CD4-positive, alpha-beta T cell (primary cell): ENCODE results near the gene LLGL2. TPM values are rescaled to one million over a fixed set of nuclear protein-coding genes. Genes with fewer than 3 reads are reported as not detected.

Experiments used
- ATAC-seq: fragments of 200-7000 bp; cut with Tn5 transposase; one replicate; pipeline ENCODE4 v1.10.0; 2022; ENCODE audit warnings: mild to moderate bottlenecking; ENCODE audit not compliant: poor library complexity
- CTCF ChIA-PET: fragments of 350-600 bp; sonication (Branson Sonifier 250); formaldehyde crosslinking; loops from one replicate; lab custom pipeline; 2021; ENCODE audit warnings: antibody characterized with exemption, inconsistent platforms; lab: Charles Lee
- POLR2A ChIA-PET: fragments of 350-600 bp; sonication (Branson Sonifier 250); formaldehyde crosslinking; loops from one replicate; lab custom pipeline; 2021; ENCODE audit warnings: antibody characterized with exemption, inconsistent platforms; lab: Charles Lee
- DNase-seq, 14 experiments: peaks; one replicate each; pipeline ENCODE4 v3.0.0-alpha.2; 2013 to 2020; ENCODE audit warnings: mixed read lengths in 2 of 14
- H3K27ac ChIP-seq, 2 donors: one replicate each; pipeline versions ENCODE4 v1.5.1 to v1.7.0; 2013; ENCODE audit warnings: low read length in 2 of 2, low read depth in 1 of 2, mild to moderate bottlenecking in 1 of 2
- H3K27me3 ChIP-seq, 2 experiments: 1 replicate in 1 of 2; 2 replicates in 1 of 2; pipeline versions ENCODE4 v1.6.1 to v1.7.0; 2013; ENCODE audit warnings: low read length in 2 of 2, control low read depth in 1 of 2, mild to moderate bottlenecking in 1 of 2, moderate library complexity in 1 of 2; ENCODE audit not compliant: insufficient read depth in 2 of 2, control insufficient read depth in 1 of 2
- H3K36me3 ChIP-seq: one replicate; pipeline ENCODE4 v1.6.1; 2013; ENCODE audit warnings: low read length, control low read depth; ENCODE audit not compliant: insufficient read depth
- H3K4me1 ChIP-seq: one replicate; pipeline ENCODE4 v1.6.1; 2013; ENCODE audit warnings: low read length, control low read depth; ENCODE audit not compliant: insufficient read depth
- H3K4me3 ChIP-seq: one replicate; pipeline ENCODE4 v1.5.1; 2013; ENCODE audit warnings: mild to moderate bottlenecking, low read length, moderate library complexity
- H3K9me3 ChIP-seq, 2 experiments: 1 replicate in 1 of 2; 2 replicates in 1 of 2; pipeline versions ENCODE4 v1.6.1 to v1.7.0; 2013; ENCODE audit warnings: low read length in 2 of 2, mild to moderate bottlenecking in 2 of 2, control low read depth in 1 of 2, moderate library complexity in 1 of 2; ENCODE audit not compliant: control insufficient read depth in 1 of 2, insufficient read depth in 1 of 2
- H3K27ac Mint-ChIP-seq: one replicate; pipeline ENCODE4 v1.8.0; 2020; ENCODE audit warnings: mixed read lengths
- H3K27me3 Mint-ChIP-seq: one replicate; pipeline ENCODE4 v1.8.0; 2021; ENCODE audit warnings: mixed read lengths
- H3K36me3 Mint-ChIP-seq: one replicate; pipeline ENCODE4 v1.8.0; 2021; ENCODE audit warnings: low read depth, mixed read lengths
- H3K4me1 Mint-ChIP-seq: one replicate; pipeline ENCODE4 v1.8.0; 2021; ENCODE audit warnings: low read depth, mixed read lengths
- H3K4me3 Mint-ChIP-seq: one replicate; pipeline ENCODE4 v1.8.0; 2020; ENCODE audit warnings: mild to moderate bottlenecking, mixed read lengths
- H3K9me3 Mint-ChIP-seq: one replicate; pipeline ENCODE4 v1.8.0; 2020; ENCODE audit warnings: mixed read lengths
- intact Hi-C, 2 experiments: fragments of 100-400 bp; cut with DNase I in 1 of 2; cut with micrococcal nuclease in 1 of 2; formaldehyde crosslinking; loops; one replicate each; pipeline versions ENCODE4 v1.15.1 to v1.9.0; 2023 to 2025; cut with DNase I, micrococcal nuclease
- total RNA-seq, 174 experiments: library from RNA in 2 of 174; stranded (reverse) in 2 of 174; gene quantifications; one replicate each; pipeline ENCODE4 v1.2.3 and lab custom pipeline; 2021 to 2026
- TF ChIP-seq, protein P1 (sequence below): fragments of 200-600 bp; IDR thresholded peaks from one replicate; pipeline ENCODE4 v1.8.0; 2022; ENCODE audit warnings: antibody characterized with exemption, mild to moderate bottlenecking

Gene LLGL2
- total RNA-seq, 2 experiments from 2014 or later, result 31.2 to 34.2 TPM

DNA sequence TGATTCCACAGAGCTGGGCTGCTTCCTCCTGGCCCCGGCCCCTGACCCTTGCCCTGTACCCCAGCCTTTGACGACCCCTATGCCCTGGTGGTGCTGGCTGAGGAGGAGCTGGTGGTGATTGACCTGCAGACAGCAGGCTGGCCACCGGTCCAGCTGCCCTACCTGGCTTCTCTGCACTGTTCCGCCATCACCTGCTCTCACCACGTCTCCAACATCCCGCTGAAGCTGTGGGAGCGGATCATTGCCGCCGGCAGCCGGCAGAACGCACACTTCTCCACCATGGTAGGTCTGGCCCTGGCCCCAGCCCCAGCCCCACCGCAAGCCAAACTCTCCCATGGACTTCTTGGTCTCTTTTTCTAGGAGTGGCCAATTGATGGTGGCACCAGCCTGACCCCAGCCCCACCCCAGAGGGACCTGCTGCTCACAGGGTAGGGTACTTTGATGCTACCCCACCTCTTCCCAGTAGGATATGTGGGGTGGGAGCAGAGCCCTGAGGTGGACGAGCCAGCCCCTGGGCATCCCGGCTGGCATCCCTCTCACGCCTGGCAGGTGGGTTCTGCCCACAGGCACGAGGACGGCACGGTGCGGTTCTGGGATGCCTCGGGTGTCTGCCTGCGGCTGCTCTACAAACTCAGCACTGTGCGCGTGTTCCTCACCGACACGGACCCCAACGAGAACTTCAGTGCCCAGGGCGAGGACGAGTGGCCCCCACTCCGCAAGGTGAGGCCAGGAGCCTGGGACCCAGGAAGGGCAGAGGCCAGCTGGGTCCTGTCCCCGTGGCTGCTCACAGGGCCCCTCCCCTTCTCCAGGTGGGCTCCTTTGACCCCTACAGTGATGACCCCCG lies 43.1 kb downstream of the LLGL2 start:
- CTCF ChIA-PET, result no interaction called here
- POLR2A ChIA-PET, result no interaction called here
- intact Hi-C loops, result no loop called here

DNA sequence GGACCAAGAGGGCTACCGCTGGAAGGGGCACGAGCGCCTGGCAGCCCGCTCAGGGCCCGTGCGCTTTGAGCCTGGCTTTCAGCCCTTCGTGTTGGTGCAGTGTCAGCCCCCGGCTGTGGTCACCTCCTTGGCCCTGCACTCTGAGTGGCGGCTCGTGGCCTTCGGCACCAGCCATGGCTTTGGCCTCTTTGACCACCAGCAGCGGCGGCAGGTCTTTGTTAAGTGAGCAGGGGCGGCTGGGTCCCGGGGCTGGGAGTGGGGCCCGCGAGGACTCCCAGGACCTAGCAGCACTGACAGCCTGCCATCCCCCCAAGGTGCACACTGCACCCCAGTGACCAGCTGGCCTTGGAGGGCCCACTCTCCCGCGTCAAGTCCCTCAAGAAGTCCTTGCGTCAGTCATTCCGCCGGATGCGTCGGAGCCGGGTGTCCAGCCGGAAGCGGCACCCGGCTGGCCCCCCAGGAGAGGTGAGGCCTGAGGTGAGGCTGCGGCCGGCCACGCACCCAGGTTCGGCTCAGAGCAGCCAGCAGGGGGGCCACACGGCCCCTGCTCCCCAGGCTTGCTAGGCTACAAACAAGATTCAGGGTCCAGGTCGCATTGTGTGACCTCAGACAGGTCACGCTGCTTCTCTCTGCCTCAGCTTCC lies 44.7 kb downstream of the LLGL2 start:
- H3K4me3 Mint-ChIP-seq, result no peak overlapping the region
- POLR2A ChIA-PET, result no interaction called here

More for the DNA sequence above, 43.1 kb downstream of the LLGL2 start:
- TF ChIP-seq, protein P1, sequence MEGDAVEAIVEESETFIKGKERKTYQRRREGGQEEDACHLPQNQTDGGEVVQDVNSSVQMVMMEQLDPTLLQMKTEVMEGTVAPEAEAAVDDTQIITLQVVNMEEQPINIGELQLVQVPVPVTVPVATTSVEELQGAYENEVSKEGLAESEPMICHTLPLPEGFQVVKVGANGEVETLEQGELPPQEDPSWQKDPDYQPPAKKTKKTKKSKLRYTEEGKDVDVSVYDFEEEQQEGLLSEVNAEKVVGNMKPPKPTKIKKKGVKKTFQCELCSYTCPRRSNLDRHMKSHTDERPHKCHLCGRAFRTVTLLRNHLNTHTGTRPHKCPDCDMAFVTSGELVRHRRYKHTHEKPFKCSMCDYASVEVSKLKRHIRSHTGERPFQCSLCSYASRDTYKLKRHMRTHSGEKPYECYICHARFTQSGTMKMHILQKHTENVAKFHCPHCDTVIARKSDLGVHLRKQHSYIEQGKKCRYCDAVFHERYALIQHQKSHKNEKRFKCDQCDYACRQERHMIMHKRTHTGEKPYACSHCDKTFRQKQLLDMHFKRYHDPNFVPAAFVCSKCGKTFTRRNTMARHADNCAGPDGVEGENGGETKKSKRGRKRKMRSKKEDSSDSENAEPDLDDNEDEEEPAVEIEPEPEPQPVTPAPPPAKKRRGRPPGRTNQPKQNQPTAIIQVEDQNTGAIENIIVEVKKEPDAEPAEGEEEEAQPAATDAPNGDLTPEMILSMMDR, result no peak
- Mint-ChIP-seq H3K27ac (no peak overlapping the region), H3K4me3 (no peak overlapping the region), H3K27me3 (no peaks in the 10 kb centered on the region), H3K4me1 (no peaks in the 10 kb centered on the region), H3K36me3 (peaks cover 12% of the 10 kb centered on the region), H3K9me3 (no peaks in the 10 kb centered on the region)
- no peak for ATAC-seq
- H3K4me3 ChIP-seq, result no peak overlapping the region
- H3K27ac ChIP-seq, result no peak overlapping the region
- H3K27me3 ChIP-seq, result no peaks in the 10 kb centered on the region
- no peak for DNase-seq
- no peaks in the 10 kb centered on the region for H3K9me3 ChIP-seq
- H3K4me1 ChIP-seq, result peaks cover 6% of the 10 kb centered on the region
- peaks cover 30% of the 10 kb centered on the region for H3K36me3 ChIP-seq

DNA sequence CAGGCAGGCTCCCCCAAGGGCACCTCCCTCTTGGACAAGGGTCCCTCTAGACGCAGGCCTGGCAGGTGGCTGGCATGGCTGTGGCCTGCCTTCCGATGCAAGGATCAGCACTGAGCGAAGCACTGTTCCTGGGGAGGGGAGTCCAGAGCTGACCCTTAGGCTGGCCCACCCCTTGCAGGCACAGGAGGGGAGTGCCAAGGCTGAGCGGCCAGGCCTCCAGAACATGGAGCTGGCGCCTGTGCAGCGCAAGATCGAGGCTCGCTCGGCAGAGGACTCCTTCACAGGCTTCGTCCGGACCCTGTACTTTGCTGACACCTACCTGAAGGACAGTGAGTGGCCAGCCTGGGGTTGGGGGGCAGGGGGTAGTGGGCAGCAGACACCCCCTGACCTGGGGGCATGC lies 45.3 kb downstream of the LLGL2 start:
- no peaks in the 10 kb centered on the region for H3K27me3 Mint-ChIP-seq
- TF ChIP-seq, protein P1, result no peak
- H3K4me3 Mint-ChIP-seq, result no peak overlapping the region
- H3K36me3 Mint-ChIP-seq, result peaks cover 9% of the 10 kb centered on the region
- ATAC-seq, result no peak
- no peaks in the 10 kb centered on the region for H3K9me3 ChIP-seq
- peaks cover 6% of the 10 kb centered on the region for H3K4me1 ChIP-seq
- intact Hi-C loops, result no loop called here
- no peak overlapping the region for H3K4me3 ChIP-seq
- CTCF ChIA-PET, result no interaction called here
- POLR2A ChIA-PET, result no interaction called here
- no peaks in the 10 kb centered on the region for H3K9me3 Mint-ChIP-seq
- DNase-seq, result no peak
- no peaks in the 10 kb centered on the region for H3K4me1 Mint-ChIP-seq
- H3K27ac ChIP-seq, result no peak overlapping the region
- no peaks in the 10 kb centered on the region for H3K27me3 ChIP-seq
- H3K27ac Mint-ChIP-seq, result no peak overlapping the region
- peaks cover 18% of the 10 kb centered on the region for H3K36me3 ChIP-seq

More for the DNA sequence above, 44.7 kb downstream of the LLGL2 start:
- intact Hi-C loops, result no loop called here
- no peaks in the 10 kb centered on the region for H3K4me1 Mint-ChIP-seq
- CTCF ChIA-PET, result no interaction called here
- Histone ChIP-seq H3K27me3 (no peaks in the 10 kb centered on the region), H3K36me3 (peaks cover 23% of the 10 kb centered on the region), H3K27ac (no peak overlapping the region), H3K9me3 (no peaks in the 10 kb centered on the region), H3K4me1 (peaks cover 6% of the 10 kb centered on the region), H3K4me3 (no peak overlapping the region)
- TF ChIP-seq, protein P1, result no peak
- no peaks in the 10 kb centered on the region for H3K9me3 Mint-ChIP-seq
- no peak overlapping the region for H3K27ac Mint-ChIP-seq
- no peak for ATAC-seq
- H3K36me3 Mint-ChIP-seq, result peaks cover 12% of the 10 kb centered on the region
- DNase-seq, result no peak
- H3K27me3 Mint-ChIP-seq, result no peaks in the 10 kb centered on the region
